CD14-positive monocyte (primary cell): ENCODE results near the gene ITGB1BP2. TPM values are rescaled to one million over a fixed set of nuclear protein-coding genes. Genes with fewer than 3 reads are reported as not detected.
"Not testable (repeated sequence)": the region's sequence is repeated elsewhere in the genome, so short reads cannot be mapped to it uniquely, and the experiment has no call there.

Experiments used
- DNase-seq, 3 donors: peaks; one replicate each; pipeline ENCODE4 v3.0.0-alpha.2; 2011 to 2022
- H2AFZ ChIP-seq: 2 replicates; pipeline ENCODE4 v1.6.0; 2012; ENCODE audit warnings: mild to moderate bottlenecking, low read depth, low read length, inconsistent platforms; ENCODE audit not compliant: insufficient read depth, poor library complexity, severe bottlenecking
- H3K27ac ChIP-seq, 2 donors: 1 replicate in 1 of 2; 2 replicates in 1 of 2; pipeline ENCODE4 v1.5.1; 2012 to 2013; ENCODE audit warnings: low read length in 2 of 2, control low read depth in 1 of 2, inconsistent platforms in 1 of 2, low read depth in 1 of 2, mild to moderate bottlenecking in 1 of 2
- H3K27me3 ChIP-seq, 2 donors: one replicate each; pipeline versions ENCODE4 v1.6.0 to v1.6.1; 2011 to 2013; ENCODE audit warnings: low read length in 2 of 2; ENCODE audit not compliant: control insufficient read depth in 2 of 2, insufficient read depth in 2 of 2
- H3K36me3 ChIP-seq, 2 donors: replicated peaks in 1 of 2; 1 replicate in 1 of 2; 2 replicates in 1 of 2; pipeline versions ENCODE4 v1.5.1 to v1.6.1; 2012 to 2013; ENCODE audit warnings: low read length in 2 of 2, control low read depth in 1 of 2, inconsistent platforms in 1 of 2, mild to moderate bottlenecking in 1 of 2; ENCODE audit not compliant: insufficient read depth in 2 of 2, control insufficient read depth in 1 of 2
- H3K4me1 ChIP-seq, 2 donors: 1 replicate in 1 of 2; 2 replicates in 1 of 2; pipeline versions ENCODE4 v1.5.1 to v1.6.1; 2012 to 2013; ENCODE audit warnings: low read length in 2 of 2, control low read depth in 1 of 2, inconsistent platforms in 1 of 2, mild to moderate bottlenecking in 1 of 2, moderate library complexity in 1 of 2; ENCODE audit not compliant: insufficient read depth in 2 of 2, control insufficient read depth in 1 of 2
- H3K4me2 ChIP-seq: replicated peaks from 2 replicates; pipeline ENCODE3; 2012; ENCODE audit warnings: low read length, moderate library complexity, mild to moderate bottlenecking; ENCODE audit not compliant: poor library complexity, severe bottlenecking; ENCODE audit errors: extremely low read depth
- H3K4me3 ChIP-seq, 3 experiments: fragments of 200-600 bp in 1 of 3; sonication (generic) in 1 of 3; replicated peaks in 1 of 3; 1 replicate in 2 of 3; 2 replicates in 1 of 3; pipeline ENCODE4 v1.5.1; 2011 to 2013; ENCODE audit warnings: low read length in 3 of 3, mild to moderate bottlenecking in 3 of 3, control low read depth in 2 of 3, low read depth in 2 of 3, inconsistent platforms in 1 of 3, moderate library complexity in 1 of 3
- H3K79me2 ChIP-seq: 2 replicates; pipeline ENCODE4 v1.6.0; 2012; ENCODE audit warnings: mild to moderate bottlenecking, control low read depth, inconsistent platforms, low read length, moderate library complexity; ENCODE audit not compliant: insufficient read depth
- H3K9ac ChIP-seq: 2 replicates; pipeline ENCODE4 v1.6.0; 2017; ENCODE audit warnings: low read length, mild to moderate bottlenecking; ENCODE audit not compliant: insufficient read depth, poor library complexity, severe bottlenecking
- H3K9me3 ChIP-seq, 2 donors: replicated peaks in 1 of 2; 1 replicate in 1 of 2; 2 replicates in 1 of 2; pipeline versions ENCODE4 v1.5.1 to v1.6.1; 2012 to 2013; ENCODE audit warnings: low read length in 2 of 2, control low read depth in 1 of 2; ENCODE audit not compliant: control insufficient read depth in 1 of 2, insufficient read depth in 1 of 2
- H4K20me1 ChIP-seq: 2 replicates; pipeline ENCODE4 v1.6.0; 2012; ENCODE audit warnings: mild to moderate bottlenecking, low read length, control low read depth, moderate library complexity; ENCODE audit not compliant: insufficient read depth
- H3K27ac Mint-ChIP-seq, 7 donors: one replicate each; pipeline ENCODE4 v1.8.0; 2020; ENCODE audit warnings: mild to moderate bottlenecking in 7 of 7, mixed read lengths in 7 of 7, moderate library complexity in 6 of 7, inconsistent platforms in 2 of 7
- H3K27me3 Mint-ChIP-seq, 3 donors: one replicate each; pipeline ENCODE4 v1.8.0; 2021 to 2022; ENCODE audit warnings: low read depth in 3 of 3, mild to moderate bottlenecking in 3 of 3, mixed read lengths in 3 of 3, moderate library complexity in 3 of 3, inconsistent platforms in 1 of 3
- H3K36me3 Mint-ChIP-seq, 2 donors: one replicate each; pipeline ENCODE4 v1.8.0; 2020; ENCODE audit warnings: mixed read lengths in 2 of 2, inconsistent platforms in 1 of 2, mild to moderate bottlenecking in 1 of 2
- H3K4me1 Mint-ChIP-seq: one replicate; pipeline ENCODE4 v1.8.0; 2020; ENCODE audit warnings: mild to moderate bottlenecking, mixed read lengths
- H3K4me3 Mint-ChIP-seq, 2 donors: one replicate each; pipeline ENCODE4 v1.8.0; 2020; ENCODE audit warnings: mild to moderate bottlenecking in 2 of 2, mixed read lengths in 2 of 2, moderate library complexity in 1 of 2
- H3K9me3 Mint-ChIP-seq, 7 donors: one replicate each; pipeline ENCODE4 v1.8.0; 2020 to 2022; ENCODE audit warnings: mixed read lengths in 7 of 7, mild to moderate bottlenecking in 6 of 7, moderate library complexity in 6 of 7, inconsistent platforms in 2 of 7
- CTCF ChIP-seq: fragments of 200-600 bp; IDR thresholded peaks from one replicate; pipeline ENCODE4 v1.8.0; 2022; ENCODE audit warnings: antibody characterized with exemption, mild to moderate bottlenecking
- WGBS: methylation state at CpG from one replicate; pipeline ENCODE4 v1.1.5; 2013; ENCODE audit warnings: missing lambda C conversion rate; ENCODE audit not compliant: insufficient coverage; 5-methylcytosine and 5-hydroxymethylcytosine counted together
- intact Hi-C, 2 donors: fragments of 100-400 bp; cut with micrococcal nuclease; formaldehyde crosslinking; loops; one replicate each; pipeline versions ENCODE4 v1.15.0 to v1.15.1; 2023
- polyA plus RNA-seq, 3 donors: library from polyadenylated mRNA; depleted of rRNA in 1 of 3; unstranded in 2 of 3; stranded (reverse) in 1 of 3; fragments of 300-500 nt in 2 of 3; fragments of >200 nt in 1 of 3; fragmentation: Illumina TruSeq in 2 of 3; gene quantifications; 1 replicate in 2 of 3; 2 replicates in 1 of 3; pipeline ENCODE4 v1.2.3, GENCODE V29; 2012 to 2021

The ITGB1BP2 gene
- polyA plus RNA-seq, 3 donors, result 1.2 TPM; not detected in 2

- peak in 2 of 3 donors; percentile 3 to 6 for DNase-seq
- H3K27ac Mint-ChIP-seq, result peak overlapping the region in 4 of 7 donors; percentile 6 to 87 (median 52)
- no CpG with 5 or more reads among the region's 1 CpG for WGBS
- H3K9me3 Mint-ChIP-seq, result peaks cover 0 to 16% (median 1%) of the 10 kb centered on the region in 7 donors
- intact Hi-C loops, result no loop called here
- Histone ChIP-seq H3K36me3 (no peaks in the 10 kb centered on the region), H3K27me3 (no peaks in the 10 kb centered on the region), H3K4me2 (no peak overlapping the region), H3K9ac (no peak overlapping the region), H3K79me2 (no peaks in the 10 kb centered on the region), H2AFZ (no peak overlapping the region), H3K4me3 (no peak overlapping the region), H3K4me1 (peaks cover 2 to 5% of the 10 kb centered on the region in 2 donors), H3K9me3 (no peaks in the 10 kb centered on the region), H4K20me1 (no peaks in the 10 kb centered on the region), H3K27ac (peak overlapping the region in 1 of 2 donors; percentile 31)
- TF ChIP-seq CTCF, result no peak
- no peak overlapping the region for H3K4me3 Mint-ChIP-seq
- H3K27me3 Mint-ChIP-seq, result peaks cover 0 to 1% (median 0%) of the 10 kb centered on the region in 3 donors
- H3K4me1 Mint-ChIP-seq, result peaks cover 6% of the 10 kb centered on the region
- H3K36me3 Mint-ChIP-seq, result peaks cover 0 to 1% of the 10 kb centered on the region in 2 donors
These were observed 18.6 kb downstream of the ITGB1BP2 start for GRCh38 chrX:71320126-71320525.

- H3K27me3 ChIP-seq, result no peaks in the 10 kb centered on the region
- no peak overlapping the region for H2AFZ ChIP-seq
- Mint-ChIP-seq H3K9me3 (peaks cover 0 to 28% (median 11%) of the 10 kb centered on the region in 7 donors), H3K4me1 (peaks cover 5% of the 10 kb centered on the region), H3K27ac (no peak overlapping the region), H3K27me3 (no peaks in the 10 kb centered on the region), H3K4me3 (no peak overlapping the region), H3K36me3 (peaks cover 0 to 1% of the 10 kb centered on the region in 2 donors)
- no peaks in the 10 kb centered on the region for H3K79me2 ChIP-seq
- WGBS, result no CpG with 5 or more reads among the region's 1 CpG
- H4K20me1 ChIP-seq, result no peaks in the 10 kb centered on the region
- H3K4me2 ChIP-seq, result no peak overlapping the region
- peaks cover 2 to 5% of the 10 kb centered on the region in 2 donors for H3K4me1 ChIP-seq
- no peak overlapping the region for H3K9ac ChIP-seq
- peaks cover 5 to 7% of the 10 kb centered on the region in 2 donors for H3K9me3 ChIP-seq
- H3K4me3 ChIP-seq, result no peak overlapping the region
- no peaks in the 10 kb centered on the region for H3K36me3 ChIP-seq
- no peak for DNase-seq
- H3K27ac ChIP-seq, result no peak overlapping the region
- TF ChIP-seq CTCF, result no peak
- intact Hi-C loops, result no loop called here
These were observed 20.2 kb downstream of the ITGB1BP2 start for GRCh38 chrX:71321731-71322130.

GRCh38 chrX:71324452-71324851, 22.9 kb downstream of the ITGB1BP2 start:
- H3K4me2 ChIP-seq, H3K4me1 ChIP-seq, H3K36me3 ChIP-seq, H3K4me1 Mint-ChIP-seq, H3K36me3 Mint-ChIP-seq, H3K79me2 ChIP-seq, H4K20me1 ChIP-seq, H3K27me3 Mint-ChIP-seq, H3K27ac Mint-ChIP-seq, H2AFZ ChIP-seq, H3K9ac ChIP-seq, intact Hi-C loops, DNase-seq, H3K27ac ChIP-seq, H3K4me3 ChIP-seq, H3K27me3 ChIP-seq, H3K4me3 Mint-ChIP-seq: not testable (repeated sequence)
- no CpG with 5 or more reads among the region's 11 CpGs for WGBS
- peaks cover 8 to 12% of the 10 kb centered on the region in 2 donors for H3K9me3 ChIP-seq
- H3K9me3 Mint-ChIP-seq, result peaks cover 0 to 48% (median 23%) of the 10 kb centered on the region in 7 donors
